Karpas-422 (cell line): ENCODE data around the gene EPGN. TPM values are rescaled to one million over a fixed set of nuclear protein-coding genes. Genes with fewer than 3 reads are reported as not detected.

ENCODE experiments used
- DNase-seq: peaks from one replicate; pipeline ENCODE4 v3.0.0-alpha.2; 2015
- H2AFZ ChIP-seq: fragments of 200-600 bp; sonication (generic); 2 replicates; pipeline ENCODE4 v1.6.1; 2014; ENCODE audit warnings: antibody characterized with exemption, low read length, mixed read lengths
- H3K27ac ChIP-seq: fragments of 200-600 bp; sonication (generic); 2 replicates; pipeline ENCODE4 v1.5.1; 2014; ENCODE audit warnings: mild to moderate bottlenecking, low read length, moderate library complexity
- H3K27me3 ChIP-seq: fragments of 200-600 bp; sonication (generic); 2 replicates; pipeline ENCODE4 v1.6.1; 2014; ENCODE audit warnings: low read length, mixed read lengths
- H3K36me3 ChIP-seq: fragments of 200-600 bp; sonication (generic); 2 replicates; pipeline ENCODE4 v1.6.1; 2014; ENCODE audit warnings: low read length, mixed read lengths; ENCODE audit not compliant: insufficient read depth
- H3K4me1 ChIP-seq: fragments of 200-600 bp; sonication (generic); 2 replicates; pipeline ENCODE4 v1.6.1; 2014; ENCODE audit warnings: mild to moderate bottlenecking, low read length, mixed read lengths
- H3K4me2 ChIP-seq: fragments of 200-600 bp; sonication (generic); 2 replicates; pipeline ENCODE4 v1.6.1; 2014; ENCODE audit warnings: low read length, low read depth, mild to moderate bottlenecking; ENCODE audit not compliant: poor library complexity, severe bottlenecking
- H3K4me3 ChIP-seq: fragments of 200-600 bp; sonication (generic); 2 replicates; pipeline ENCODE4 v1.5.1; 2014; ENCODE audit warnings: mild to moderate bottlenecking, antibody characterized with exemption, low read length, mixed read lengths
- H3K79me2 ChIP-seq: fragments of 200-600 bp; sonication (generic); 2 replicates; pipeline ENCODE4 v1.6.1; 2014; ENCODE audit warnings: mild to moderate bottlenecking, low read length, mixed read lengths
- H3K9ac ChIP-seq: fragments of 200-600 bp; sonication (generic); 2 replicates; pipeline ENCODE4 v1.6.0; 2014; ENCODE audit warnings: low read length
- H3K9me2 ChIP-seq: fragments of 200-600 bp; sonication (generic), shearing (Covaris generic); replicated peaks from 2 replicates; pipeline ENCODE4 v1.6.0; 2014; ENCODE audit warnings: mild to moderate bottlenecking, low read length, moderate library complexity; ENCODE audit not compliant: insufficient read depth
- H3K9me3 ChIP-seq: fragments of 300-700, 200-600 bp; sonication (generic); 2 replicates; pipeline ENCODE4 v1.6.1; 2014; ENCODE audit warnings: low read length, mixed read lengths
- H4K20me1 ChIP-seq: fragments of 200-600 bp; sonication (generic); 2 replicates; pipeline ENCODE4 v1.6.1; 2014; ENCODE audit warnings: mild to moderate bottlenecking, antibody characterized with exemption, low read length, low read depth; ENCODE audit not compliant: insufficient read depth
- total RNA-seq: library from RNA; depleted of rRNA; stranded (reverse); fragments of >200 nt; shearing (Covaris generic); gene quantifications from 2 replicates; pipeline ENCODE4 v1.2.3, GENCODE V29; 2014; ENCODE audit warnings: low replicate concordance

The EPGN gene
- total RNA-seq, 1 experiment from 2014 or later = not detected

- Histone ChIP-seq H3K4me2 (no peak overlapping the region), H4K20me1 (no peaks in the 10 kb centered on the region), H3K27ac (no peak overlapping the region), H3K27me3 (no peaks in the 10 kb centered on the region), H3K9me3 (no peaks in the 10 kb centered on the region), H3K79me2 (no peaks in the 10 kb centered on the region), H2AFZ (no peak overlapping the region), H3K9ac (no peak overlapping the region), H3K9me2 (no peaks in the 10 kb centered on the region), H3K4me1 (peaks cover 6% of the 10 kb centered on the region), H3K36me3 (no peaks in the 10 kb centered on the region), H3K4me3 (no peak overlapping the region)
- peak; percentile 71 for DNase-seq
Observed at GRCh38 chr4:74311696-74312313, 3.5 kb downstream of the EPGN start.

DNA sequence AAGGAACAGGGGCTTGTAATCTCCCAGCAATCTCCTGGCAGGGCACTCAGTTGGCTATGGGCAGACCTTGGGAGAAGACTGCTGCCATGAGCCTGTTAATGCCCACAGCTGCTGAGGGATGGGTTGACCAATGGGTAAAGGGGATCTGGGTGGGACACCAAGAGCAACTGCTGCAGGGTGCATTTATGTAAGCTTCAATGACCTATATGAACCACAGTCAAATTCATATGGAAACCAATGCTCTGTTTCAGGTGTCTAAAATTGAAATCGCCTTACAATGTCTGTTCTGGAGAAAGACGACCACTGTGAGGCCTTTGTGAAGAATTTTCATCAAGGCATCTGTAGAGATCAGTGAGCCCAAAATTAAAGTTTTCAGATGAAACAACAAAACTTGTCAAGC lies 6.1 kb downstream of the EPGN start:
- no peak overlapping the region for H3K4me2 ChIP-seq
- no peak for DNase-seq
- H3K4me3 ChIP-seq = no peak overlapping the region
- H3K79me2 ChIP-seq = no peaks in the 10 kb centered on the region
- no peak overlapping the region for H2AFZ ChIP-seq
- no peaks in the 10 kb centered on the region for H4K20me1 ChIP-seq
- H3K27ac ChIP-seq = no peak overlapping the region
- no peaks in the 10 kb centered on the region for H3K27me3 ChIP-seq
- no peaks in the 10 kb centered on the region for H3K9me3 ChIP-seq
- no peaks in the 10 kb centered on the region for H3K36me3 ChIP-seq
- H3K9ac ChIP-seq = no peak overlapping the region
- H3K9me2 ChIP-seq = no peaks in the 10 kb centered on the region
- peaks cover 5% of the 10 kb centered on the region for H3K4me1 ChIP-seq

DNA sequence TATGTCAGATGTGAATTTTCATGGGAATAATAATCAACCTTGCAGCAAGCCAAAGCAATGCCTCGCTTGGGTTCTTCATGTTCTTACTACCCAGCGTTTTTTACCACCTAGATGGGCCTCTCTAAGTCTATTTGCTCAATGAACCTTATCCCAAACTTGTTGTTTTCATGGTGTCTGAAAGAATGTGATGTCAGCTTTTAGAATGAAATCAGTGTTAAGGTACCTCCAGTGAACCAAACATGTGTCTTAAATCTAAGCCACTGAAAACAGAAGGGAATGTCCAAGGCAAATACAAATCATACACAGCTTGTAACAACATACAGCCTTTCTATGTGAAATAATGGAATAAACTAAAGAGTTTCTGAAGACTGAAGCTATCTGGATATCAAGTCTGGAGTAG lies 6.7 kb downstream of the EPGN start:
- Histone ChIP-seq H3K27me3 (no peaks in the 10 kb centered on the region), H3K4me3 (no peak overlapping the region), H4K20me1 (no peaks in the 10 kb centered on the region), H3K27ac (no peak overlapping the region), H3K9ac (no peak overlapping the region), H3K4me2 (no peak overlapping the region), H2AFZ (no peak overlapping the region), H3K4me1 (no peaks in the 10 kb centered on the region), H3K79me2 (no peaks in the 10 kb centered on the region), H3K9me3 (no peaks in the 10 kb centered on the region), H3K36me3 (no peaks in the 10 kb centered on the region), H3K9me2 (no peaks in the 10 kb centered on the region)
- DNase-seq = no peak

GRCh38 chr4:74315376-74315775 lies 7.1 kb downstream of the EPGN start:
- Histone ChIP-seq H2AFZ (no peak overlapping the region), H3K9me2 (no peaks in the 10 kb centered on the region), H4K20me1 (no peaks in the 10 kb centered on the region), H3K27me3 (no peaks in the 10 kb centered on the region), H3K36me3 (no peaks in the 10 kb centered on the region), H3K9ac (no peak overlapping the region), H3K4me2 (no peak overlapping the region), H3K9me3 (no peaks in the 10 kb centered on the region), H3K79me2 (no peaks in the 10 kb centered on the region), H3K27ac (no peak overlapping the region), H3K4me1 (no peaks in the 10 kb centered on the region), H3K4me3 (no peak overlapping the region)
- DNase-seq = no peak

DNA sequence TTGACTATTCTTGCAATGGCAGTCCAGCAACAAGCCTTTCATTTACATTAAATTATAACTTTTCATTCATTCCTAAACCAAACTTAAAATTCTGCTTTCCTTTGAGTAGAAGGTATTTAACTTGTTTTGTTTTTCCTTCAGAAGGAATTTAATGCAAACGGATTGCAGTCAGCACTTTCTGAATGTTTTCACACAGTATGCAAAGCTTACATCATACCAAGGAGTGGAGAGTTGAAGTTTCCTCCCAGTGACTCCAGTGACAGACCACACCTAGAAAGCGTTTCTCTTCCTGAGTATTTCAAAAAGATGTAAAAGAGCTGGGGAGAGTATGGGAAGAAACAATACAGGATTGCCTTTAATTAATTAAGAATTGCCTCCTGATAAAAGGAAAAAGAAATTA lies 8.1 kb downstream of the EPGN start:
- Histone ChIP-seq H3K27ac (no peak overlapping the region), H3K9me3 (no peaks in the 10 kb centered on the region), H3K27me3 (no peaks in the 10 kb centered on the region), H3K4me2 (no peak overlapping the region), H3K4me1 (no peaks in the 10 kb centered on the region), H4K20me1 (no peaks in the 10 kb centered on the region), H3K79me2 (no peaks in the 10 kb centered on the region), H3K9ac (no peak overlapping the region), H3K9me2 (no peaks in the 10 kb centered on the region), H2AFZ (no peak overlapping the region), H3K36me3 (no peaks in the 10 kb centered on the region), H3K4me3 (no peak overlapping the region)
- DNase-seq = no peak

DNA sequence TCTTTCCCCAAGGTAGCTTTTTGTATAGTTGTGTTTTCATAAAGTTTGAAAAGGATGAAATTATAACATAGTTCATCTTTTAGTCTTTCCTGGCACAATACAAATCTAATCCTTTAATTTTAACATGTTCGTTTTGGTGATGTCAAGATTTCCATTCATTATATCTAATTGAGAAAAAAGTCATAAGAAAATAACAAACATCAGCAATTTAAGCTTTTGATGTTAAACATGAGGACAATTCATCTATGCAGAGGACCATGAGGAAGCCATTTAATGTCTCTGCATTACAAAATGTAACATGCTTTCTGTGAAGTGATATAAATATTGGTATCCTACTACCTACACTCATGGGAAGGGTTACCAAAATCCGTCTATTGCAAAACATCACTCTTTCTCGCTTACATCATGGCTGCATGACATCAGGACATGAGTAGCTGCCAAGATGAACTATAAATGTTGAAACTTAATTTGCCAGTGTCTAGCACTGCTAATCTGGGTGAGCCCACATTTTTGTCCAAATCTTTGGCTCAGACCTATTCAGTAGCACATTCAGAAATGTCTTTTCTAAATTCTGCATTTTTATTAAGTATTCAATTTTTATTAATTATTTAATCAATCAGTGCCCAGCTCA lies 9.5 kb downstream of the EPGN start:
- H3K27me3 ChIP-seq = no peaks in the 10 kb centered on the region
- no peak for DNase-seq
- no peaks in the 10 kb centered on the region for H3K9me2 ChIP-seq
- no peaks in the 10 kb centered on the region for H3K79me2 ChIP-seq
- no peak overlapping the region for H3K4me2 ChIP-seq
- no peak overlapping the region for H2AFZ ChIP-seq
- no peak overlapping the region for H3K9ac ChIP-seq
- H4K20me1 ChIP-seq = no peaks in the 10 kb centered on the region
- no peak overlapping the region for H3K4me3 ChIP-seq
- no peaks in the 10 kb centered on the region for H3K4me1 ChIP-seq
- H3K27ac ChIP-seq = no peak overlapping the region
- no peaks in the 10 kb centered on the region for H3K36me3 ChIP-seq
- no peaks in the 10 kb centered on the region for H3K9me3 ChIP-seq

GRCh38 chr4:74318276-74318675 lies 10.0 kb downstream of the EPGN start:
- no peaks in the 10 kb centered on the region for H3K9me2 ChIP-seq
- no peak for DNase-seq
- no peak overlapping the region for H2AFZ ChIP-seq
- H3K4me1 ChIP-seq = no peaks in the 10 kb centered on the region
- no peak overlapping the region for H3K27ac ChIP-seq
- no peaks in the 10 kb centered on the region for H3K79me2 ChIP-seq
- H3K36me3 ChIP-seq = no peaks in the 10 kb centered on the region
- H3K4me2 ChIP-seq = no peak overlapping the region
- H4K20me1 ChIP-seq = no peaks in the 10 kb centered on the region
- H3K27me3 ChIP-seq = no peaks in the 10 kb centered on the region
- H3K9me3 ChIP-seq = no peaks in the 10 kb centered on the region
- H3K4me3 ChIP-seq = no peak overlapping the region
- no peak overlapping the region for H3K9ac ChIP-seq

DNA sequence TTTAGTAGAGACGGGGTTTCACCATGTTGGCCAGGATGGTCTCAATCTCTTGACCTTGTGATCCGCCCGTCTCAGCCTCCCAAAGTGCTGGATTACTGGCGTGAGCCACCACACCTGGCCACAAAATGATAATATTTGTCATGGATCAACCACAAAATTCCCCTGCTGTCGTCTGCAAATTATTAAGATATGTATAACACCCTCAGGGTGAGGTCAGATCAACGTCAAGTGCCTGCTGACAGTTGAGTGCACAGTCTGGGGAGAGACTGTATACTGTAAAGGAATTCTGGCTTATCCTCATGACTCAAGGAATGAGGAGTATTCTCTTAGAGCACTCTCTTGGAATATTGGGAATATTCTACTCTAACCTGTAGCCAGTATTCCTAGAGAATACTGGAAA lies 11.2 kb downstream of the EPGN start:
- H2AFZ ChIP-seq = no peak overlapping the region
- no peak overlapping the region for H3K4me2 ChIP-seq
- no peaks in the 10 kb centered on the region for H4K20me1 ChIP-seq
- H3K9me3 ChIP-seq = no peaks in the 10 kb centered on the region
- H3K4me1 ChIP-seq = no peaks in the 10 kb centered on the region
- H3K27ac ChIP-seq = no peak overlapping the region
- H3K4me3 ChIP-seq = no peak overlapping the region
- no peaks in the 10 kb centered on the region for H3K9me2 ChIP-seq
- H3K9ac ChIP-seq = no peak overlapping the region
- no peak for DNase-seq
- H3K27me3 ChIP-seq = no peaks in the 10 kb centered on the region
- H3K36me3 ChIP-seq = no peaks in the 10 kb centered on the region
- H3K79me2 ChIP-seq = no peaks in the 10 kb centered on the region
